GM11168 (cell line): Measurements from ENCODE around the gene NUMB.

Experiments
- in situ Hi-C: fragments of 300-500 bp; cut with MboI; formaldehyde crosslinking; loops from one replicate; pipeline ENCODE4 v1.12.0; 2022; ENCODE audit warnings: low sequenced_read_pairs; ENCODE audit not compliant: unreplicated experiment

The NUMB gene

GRCh38 chr14:73237786-73238423, 220.4 kb downstream of the NUMB start:
- in situ Hi-C loops, result no loop called here

- in situ Hi-C loops, result no loop called here
Measured at GRCh38 chr14:73237219-73237785, 221.0 kb downstream of the NUMB start, which contains the start of gene PAPLN. Gene PAPLN (plus strand): TSS chr14:73237506. CDS start chr14:73239779, 2,273 bp downstream.

- in situ Hi-C loops, result no loop called here
Measured at GRCh38 chr14:73236752-73237218, 221.6 kb downstream of the NUMB start.

GRCh38 chr14:73236157-73236556, 222.2 kb downstream of the NUMB start:
- in situ Hi-C loops, result no loop called here

- in situ Hi-C loops, result no loop called here
Measured at GRCh38 chr14:73235531-73236155, 222.7 kb downstream of the NUMB start.

GRCh38 chr14:73234586-73235394, 223.6 kb downstream of the NUMB start:
- in situ Hi-C loops, result loop anchor here (5.0 kb wide), 1 partner anchor 37 kb away; no protein-coding TSS in a partner anchor

GRCh38 chr14:73234029-73234428, 224.3 kb downstream of the NUMB start:
- in situ Hi-C loops, result loop anchor here (5.0 kb wide), 1 partner anchor 37 kb away; no protein-coding TSS in a partner anchor

- in situ Hi-C loops, result loop anchor here (5.0 kb wide), 1 partner anchor 36 kb away; no protein-coding TSS in a partner anchor
Measured at GRCh38 chr14:73233564-73233963, 224.8 kb downstream of the NUMB start.

- in situ Hi-C loops, result loop anchor here (5.0 kb wide), 1 partner anchor 36 kb away; no protein-coding TSS in a partner anchor
Measured at GRCh38 chr14:73232984-73233383, 225.4 kb downstream of the NUMB start.

- in situ Hi-C loops, result loop anchor here (5.0 kb wide), 1 partner anchor 35 kb away; no protein-coding TSS in a partner anchor
Measured at GRCh38 chr14:73231981-73232851, 226.1 kb downstream of the NUMB start.

- in situ Hi-C loops, result loop anchor here (5.0 kb wide), 1 partner anchor 33 kb away; no protein-coding TSS in a partner anchor
Measured at GRCh38 chr14:73230051-73230450, 228.3 kb downstream of the NUMB start.

GRCh38 chr14:73227812-73228781, 230.2 kb downstream of the NUMB start:
- in situ Hi-C loops, result no loop called here

- in situ Hi-C loops, result no loop called here
Measured at GRCh38 chr14:73225496-73225895, 232.8 kb downstream of the NUMB start.
